Epidermal melanocyte (primary cell): ENCODE measurements around the gene FERMT3.
"Not testable (repeated sequence)": the region's sequence is repeated elsewhere in the genome, so short reads cannot be mapped to it uniquely, and the experiment has no call there.

Source experiments
- DNase-seq: peaks from one replicate; pipeline ENCODE4 v3.0.0; 2011; ENCODE audit warnings: low spot score; ENCODE audit not compliant: insufficient read length

Gene FERMT3

GRCh38 chr11:64233913-64234586 lies 27.5 kb downstream of the FERMT3 start, which contains the start of gene VEGFB:
VEGFB (plus strand) TSS chr11:64234584; CDS start chr11:64234834, 250 bp downstream.
- DNase-seq, result peak; percentile 67

- DNase-seq, result no peak
Measured at GRCh38 chr11:64234647-64235379, 28.3 kb downstream of the FERMT3 start.

GRCh38 chr11:64235437-64236161 lies 29.1 kb downstream of the FERMT3 start:
- no peak for DNase-seq

GRCh38 chr11:64237484-64237951 lies 31.0 kb downstream of the FERMT3 start:
- no peak for DNase-seq

- DNase-seq, result no peak
Measured at GRCh38 chr11:64238076-64238475, 31.6 kb downstream of the FERMT3 start.

GRCh38 chr11:64238999-64239398 lies 32.5 kb downstream of the FERMT3 start:
- no peak for DNase-seq

- no peak for DNase-seq
Measured at GRCh38 chr11:64239662-64240434, 33.3 kb downstream of the FERMT3 start.

GRCh38 chr11:64240435-64241240 lies 34.1 kb downstream of the FERMT3 start, which contains the start of gene FKBP2:
FKBP2 (plus strand) TSS chr11:64241095; CDS start chr11:64242388, 1,293 bp downstream.
- peak; percentile 97 for DNase-seq

GRCh38 chr11:64241241-64241490 lies 34.6 kb downstream of the FERMT3 start:
- peak; percentile 94 for DNase-seq

- DNase-seq, result no peak
Measured at GRCh38 chr11:64241491-64242374, 35.2 kb downstream of the FERMT3 start.

GRCh38 chr11:64243236-64243854 lies 36.8 kb downstream of the FERMT3 start:
- DNase-seq, result no peak

- DNase-seq, result no peak
Measured at GRCh38 chr11:64244107-64244506, 37.6 kb downstream of the FERMT3 start.

GRCh38 chr11:64244966-64245365 lies 38.4 kb downstream of the FERMT3 start:
- DNase-seq, result no peak

GRCh38 chr11:64245401-64245796 lies 38.9 kb downstream of the FERMT3 start:
- DNase-seq, result no peak

GRCh38 chr11:64245797-64246620 lies 39.5 kb downstream of the FERMT3 start:
- DNase-seq, result no peak

GRCh38 chr11:64246621-64246870 lies 40.0 kb downstream of the FERMT3 start:
- DNase-seq, result not testable (repeated sequence)

- DNase-seq, result peak; percentile 92
Measured at GRCh38 chr11:64246871-64247728, 40.6 kb downstream of the FERMT3 start, which contains the start of gene PPP1R14B. PPP1R14B (minus strand) TSS chr11:64246943; CDS start chr11:64246673, 270 bp downstream.
